HPDE6-E6E7 (cell line): Measurements from ENCODE around the gene TAF3.

ENCODE experiments used
- DNase-seq: peaks from one replicate; pipeline ENCODE4 v3.0.0; 2011; ENCODE audit warnings: missing footprints; ENCODE audit errors: extremely low spot score

The TAF3 gene

GRCh38 chr10:8033812-8034465 lies 215.6 kb downstream of the TAF3 start:
- DNase-seq: no peak

DNA sequence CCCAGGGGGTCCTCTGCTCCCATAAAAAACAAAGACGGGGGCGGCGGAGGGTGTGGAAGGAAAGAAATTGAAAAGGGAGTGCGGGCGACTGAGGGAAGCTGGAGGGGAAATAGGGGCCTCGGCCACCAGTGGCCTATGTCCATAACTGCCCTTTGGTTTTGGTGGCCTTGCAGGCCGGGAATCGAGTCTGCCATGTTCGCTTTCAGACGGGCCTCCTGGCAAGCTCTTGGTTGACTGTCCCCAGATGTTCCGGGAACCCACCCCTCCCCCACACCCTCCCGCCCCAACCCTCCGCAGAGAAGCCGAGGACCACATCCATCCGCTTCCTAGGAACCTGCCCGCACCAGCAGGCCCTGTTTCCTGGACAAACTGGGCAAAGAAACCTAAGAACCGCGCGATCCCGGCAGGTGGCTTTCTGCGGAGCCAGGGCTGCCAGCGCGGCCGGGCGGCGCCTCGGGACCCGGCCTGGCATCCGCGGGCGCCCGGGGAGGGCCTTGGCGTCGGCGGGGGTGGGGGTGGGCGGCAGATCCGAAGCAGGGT lies 216.2 kb downstream of the TAF3 start:
- DNase-seq: no peak

DNA sequence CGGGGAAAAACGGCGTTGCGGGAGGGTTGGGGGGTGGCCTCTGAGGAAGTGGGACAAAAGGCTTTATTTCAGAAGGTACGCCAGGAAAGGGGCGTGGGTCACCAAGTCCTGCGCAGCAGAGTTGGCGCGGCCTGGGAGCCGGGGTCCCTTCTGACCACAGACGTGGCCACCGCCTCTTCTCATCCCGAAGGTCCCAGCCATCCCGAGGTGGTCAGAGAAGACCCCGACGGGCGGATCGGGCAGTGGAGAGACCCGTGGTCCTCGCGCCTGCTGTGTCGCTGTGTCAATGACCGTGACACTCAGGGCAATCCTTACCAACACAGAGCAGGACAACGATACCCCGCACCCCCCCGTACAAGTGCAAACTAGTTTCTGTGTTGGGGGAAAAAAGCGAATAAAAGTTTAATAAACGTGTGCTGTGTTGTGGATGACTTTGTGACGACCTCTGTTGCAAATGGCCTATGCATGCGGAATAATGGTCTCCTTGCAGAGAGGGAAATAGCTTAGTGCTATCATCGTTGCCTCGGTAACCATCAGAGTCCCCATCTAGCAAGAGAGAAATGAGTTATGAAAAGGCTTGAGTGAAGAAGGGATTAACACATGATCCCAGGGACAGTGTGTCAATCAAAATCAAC lies 216.8 kb downstream of the TAF3 start:
- no peak for DNase-seq

GRCh38 chr10:8035641-8036470 lies 217.6 kb downstream of the TAF3 start:
- DNase-seq: no peak

- DNase-seq: no peak
These were observed 218.3 kb downstream of the TAF3 start for GRCh38 chr10:8036506-8037198.

GRCh38 chr10:8037199-8037801 lies 219.0 kb downstream of the TAF3 start:
- DNase-seq: no peak

DNA sequence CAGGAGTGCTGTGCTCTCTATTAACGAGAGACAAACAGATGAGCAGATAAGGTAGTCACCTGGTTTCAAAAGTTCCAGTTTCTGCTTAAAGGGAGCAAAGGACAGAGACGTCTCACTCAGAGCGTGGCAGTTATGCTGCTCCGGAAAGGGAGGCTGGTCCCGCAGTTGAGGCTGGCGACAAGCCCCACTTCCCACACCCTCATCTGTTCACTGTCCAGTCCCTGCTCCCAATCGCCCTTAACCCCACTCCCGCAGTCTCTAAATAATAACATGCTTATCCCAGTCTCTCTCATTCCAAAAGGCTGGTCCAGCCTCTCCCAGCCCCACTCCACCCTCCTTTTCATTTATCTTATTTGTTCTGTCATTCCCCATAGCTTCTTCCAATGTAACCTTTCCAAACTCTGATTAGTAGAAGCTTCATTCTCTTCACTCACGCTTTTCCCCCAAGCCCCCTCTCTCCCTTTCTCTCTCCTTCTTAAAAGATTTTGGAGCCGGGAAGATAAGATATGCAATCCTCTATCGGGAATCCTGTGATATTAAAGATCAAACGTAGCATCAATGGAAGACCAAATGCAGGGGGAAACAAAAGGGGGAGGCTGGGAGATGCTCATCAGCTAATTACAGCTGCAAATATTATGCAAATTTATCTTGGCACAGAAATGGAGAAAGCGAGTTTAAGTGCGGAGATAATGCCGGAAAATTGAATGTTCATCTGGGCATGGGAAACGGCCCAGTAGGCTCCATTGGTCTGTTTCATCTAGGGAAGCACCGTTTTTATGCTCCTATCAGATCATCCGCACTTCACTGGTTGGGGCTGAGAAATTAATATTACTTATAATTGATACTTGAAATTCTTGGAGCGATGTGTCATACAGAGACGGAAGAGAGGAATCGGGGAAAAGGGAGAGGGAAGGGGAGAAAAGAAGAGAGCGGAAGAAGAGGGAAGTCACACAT lies 219.9 kb downstream of the TAF3 start:
- no peak for DNase-seq

DNA sequence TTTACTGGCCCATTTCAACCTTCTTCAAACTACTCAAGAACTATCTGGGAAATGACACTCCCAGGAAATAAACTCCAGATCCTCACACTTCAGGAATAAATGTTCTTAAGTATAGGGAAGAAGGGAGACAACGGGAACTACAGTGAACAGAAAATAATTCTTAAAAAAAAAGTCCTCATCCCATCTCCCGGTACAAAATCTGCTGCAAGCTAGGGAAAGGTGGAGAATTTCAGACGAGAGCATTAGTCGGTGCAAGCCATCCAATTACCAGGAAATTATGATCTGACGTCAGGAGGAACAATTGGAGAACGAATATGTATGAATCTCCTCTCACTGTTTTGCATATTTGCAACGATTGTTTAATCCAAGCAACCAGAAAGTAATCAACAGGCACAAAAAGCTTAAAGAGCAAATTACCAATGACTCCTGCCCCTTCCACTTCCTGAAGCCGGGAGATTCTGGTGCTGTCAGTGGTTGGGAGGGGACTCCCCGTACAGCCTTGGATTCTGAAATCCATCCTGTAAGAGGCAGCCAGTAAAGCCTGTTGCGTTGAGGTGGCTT lies 221.1 kb downstream of the TAF3 start:
- no peak for DNase-seq

DNA sequence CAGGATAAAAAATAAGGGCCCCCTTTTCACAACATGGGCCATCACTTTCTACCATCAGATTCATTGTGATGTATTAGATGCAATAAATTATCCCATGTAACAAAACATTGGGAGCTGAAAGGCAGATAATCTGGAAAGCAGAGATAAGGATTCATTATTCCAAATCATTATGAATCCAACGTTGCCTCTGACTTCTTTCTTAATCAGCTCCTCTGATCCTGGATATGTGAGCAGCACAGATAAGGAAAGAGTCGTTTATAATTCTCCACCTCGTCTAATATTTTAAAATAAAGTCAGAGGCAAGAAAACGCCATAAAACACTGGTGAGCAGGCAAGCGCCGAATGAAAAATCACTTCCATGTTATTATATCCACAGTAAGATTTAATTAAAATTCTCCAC lies 222.3 kb downstream of the TAF3 start:
- DNase-seq: no peak

GRCh38 chr10:8041284-8041991 lies 223.1 kb downstream of the TAF3 start:
- no peak for DNase-seq

DNA sequence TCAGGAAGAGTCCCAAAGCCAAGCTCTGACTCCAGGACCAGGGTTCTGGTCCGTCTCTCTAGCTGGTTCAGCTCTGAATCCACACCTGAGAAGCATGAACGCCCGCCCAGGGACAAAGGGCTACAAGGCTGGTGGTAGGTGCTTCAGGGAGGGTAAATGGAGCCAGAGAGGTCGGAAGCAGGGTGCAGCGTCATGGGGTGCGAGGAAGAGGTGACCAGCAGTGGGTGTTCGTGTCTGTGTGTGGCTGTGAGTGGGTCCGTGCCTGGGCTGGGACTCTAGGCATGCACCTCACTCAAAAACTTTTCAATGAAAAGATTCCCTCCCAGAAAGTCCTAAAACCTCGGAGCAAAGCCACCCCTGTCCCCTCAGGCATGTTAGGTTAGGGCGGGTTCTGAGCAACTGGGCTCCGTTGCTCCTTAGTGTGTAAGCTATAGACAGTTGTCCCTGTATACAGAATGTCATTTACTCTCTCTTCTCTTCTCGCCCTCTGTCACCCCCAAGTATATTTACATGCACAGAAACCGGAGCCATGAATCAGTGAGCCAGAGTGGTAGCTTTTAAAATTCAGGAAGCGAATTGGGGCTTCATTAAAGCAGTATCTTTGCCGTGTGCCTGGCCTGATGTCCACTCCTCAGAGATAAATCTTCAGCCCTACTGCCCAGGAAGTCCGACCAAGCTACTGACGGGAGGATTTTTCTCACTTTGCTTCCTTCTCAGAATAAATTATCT lies 223.9 kb downstream of the TAF3 start:
- no peak for DNase-seq

- no peak for DNase-seq
These were observed 224.6 kb downstream of the TAF3 start for GRCh38 chr10:8042721-8043568.

DNA sequence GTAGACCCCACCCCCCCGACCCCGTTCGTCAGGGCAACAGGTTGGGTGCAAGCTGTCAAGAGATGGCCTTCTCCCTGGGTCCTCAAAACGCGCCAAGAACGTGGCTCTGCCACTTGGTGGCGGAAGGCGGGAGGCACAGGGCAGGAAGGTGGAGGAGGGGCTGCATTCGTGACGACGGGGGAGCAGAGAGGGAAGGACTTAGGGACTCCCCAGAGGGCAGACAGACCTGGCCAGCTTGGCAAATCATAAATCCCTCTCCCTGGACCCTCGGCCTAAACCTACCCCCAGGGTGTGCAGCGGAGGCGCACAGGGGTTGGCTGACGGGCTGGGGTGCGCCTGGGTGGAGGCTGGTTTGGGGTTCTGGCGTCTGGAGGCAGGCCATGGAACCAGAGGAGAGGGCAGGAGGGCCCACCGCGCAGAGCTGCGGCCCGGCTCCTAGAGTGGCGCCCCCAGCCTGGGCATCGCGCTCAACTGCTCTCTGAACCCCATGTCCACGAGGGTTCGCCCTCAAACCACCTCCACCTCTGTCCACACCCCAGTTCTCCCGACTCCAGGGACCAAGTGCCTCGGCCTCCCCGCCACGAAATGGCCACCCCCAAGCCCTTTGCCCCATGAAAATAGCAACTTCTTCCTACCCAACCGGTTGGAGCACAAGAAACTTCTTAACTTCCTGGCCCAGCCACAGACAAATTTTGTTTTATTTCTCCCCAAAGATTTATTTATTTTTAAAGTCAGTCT lies 225.4 kb downstream of the TAF3 start:
- DNase-seq: no peak

- no peak for DNase-seq
These were observed 226.1 kb downstream of the TAF3 start for GRCh38 chr10:8044331-8044907.

- DNase-seq: no peak
These were observed 226.8 kb downstream of the TAF3 start for GRCh38 chr10:8044908-8045725.
